ENCODE results near the gene GTPBP4.

DNA sequence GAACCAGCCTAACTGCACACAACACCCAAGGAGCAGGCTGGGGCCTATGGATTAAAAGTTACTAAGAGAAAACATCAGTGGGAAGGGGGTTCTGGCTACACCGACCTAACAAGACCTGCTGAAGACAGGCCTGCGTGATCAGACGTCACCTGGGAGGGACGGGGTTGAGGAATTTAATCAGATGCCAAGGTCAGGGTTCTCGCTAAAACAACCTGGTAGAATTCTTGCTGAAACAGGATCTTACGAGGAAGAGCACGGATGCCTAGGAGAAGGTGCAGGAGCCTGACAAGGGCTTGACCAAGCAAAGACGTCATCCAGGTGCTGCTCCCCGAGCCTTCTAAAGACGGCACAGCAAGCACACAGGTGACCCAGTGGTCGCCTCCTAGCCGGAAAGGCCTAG is 35.9 kb downstream of the GTPBP4 start:
- TF ChIP-seq EZH2 (IDR thresholded peaks at IDR 0.05; ENCODE audit: insufficient read depth, low read length), result no peak
- TF ChIP-seq, protein P1, sequence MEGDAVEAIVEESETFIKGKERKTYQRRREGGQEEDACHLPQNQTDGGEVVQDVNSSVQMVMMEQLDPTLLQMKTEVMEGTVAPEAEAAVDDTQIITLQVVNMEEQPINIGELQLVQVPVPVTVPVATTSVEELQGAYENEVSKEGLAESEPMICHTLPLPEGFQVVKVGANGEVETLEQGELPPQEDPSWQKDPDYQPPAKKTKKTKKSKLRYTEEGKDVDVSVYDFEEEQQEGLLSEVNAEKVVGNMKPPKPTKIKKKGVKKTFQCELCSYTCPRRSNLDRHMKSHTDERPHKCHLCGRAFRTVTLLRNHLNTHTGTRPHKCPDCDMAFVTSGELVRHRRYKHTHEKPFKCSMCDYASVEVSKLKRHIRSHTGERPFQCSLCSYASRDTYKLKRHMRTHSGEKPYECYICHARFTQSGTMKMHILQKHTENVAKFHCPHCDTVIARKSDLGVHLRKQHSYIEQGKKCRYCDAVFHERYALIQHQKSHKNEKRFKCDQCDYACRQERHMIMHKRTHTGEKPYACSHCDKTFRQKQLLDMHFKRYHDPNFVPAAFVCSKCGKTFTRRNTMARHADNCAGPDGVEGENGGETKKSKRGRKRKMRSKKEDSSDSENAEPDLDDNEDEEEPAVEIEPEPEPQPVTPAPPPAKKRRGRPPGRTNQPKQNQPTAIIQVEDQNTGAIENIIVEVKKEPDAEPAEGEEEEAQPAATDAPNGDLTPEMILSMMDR (IDR thresholded peaks at IDR 0.05; ENCODE audit: insufficient read depth, low read depth, low read length), result no peak
